ENCODE measurements around the gene P2RX2.

P2RX2 gene

GRCh38 chr12:132618683-132619043 lies at the start of gene P2RX2:
TSS of gene P2RX2 (plus strand) at chr12:132618776. CDS start at chr12:132618817, 41 bp downstream.
- no peak for DNase-seq (ENCODE audit: low read depth, low spot score)

- no peak for DNase-seq (ENCODE audit: low read depth, low spot score)
Observed at GRCh38 chr12:132568826-132569480, 49.6 kb upstream of the P2RX2 start.

GRCh38 chr12:132569856-132570480 lies 48.6 kb upstream of the P2RX2 start:
- DNase-seq (ENCODE audit: low read depth, low spot score): no peak

GRCh38 chr12:132570635-132571034 lies 47.9 kb upstream of the P2RX2 start:
- no peak for DNase-seq (ENCODE audit: low read depth, low spot score)

- DNase-seq (ENCODE audit: low read depth, low spot score): no peak
Observed at GRCh38 chr12:132571051-132571450, 47.5 kb upstream of the P2RX2 start.

GRCh38 chr12:132571598-132571997 lies 47.0 kb upstream of the P2RX2 start:
- DNase-seq (ENCODE audit: low read depth, low spot score): no peak

GRCh38 chr12:132572106-132572505 lies 46.5 kb upstream of the P2RX2 start:
- DNase-seq (ENCODE audit: low read depth, low spot score): no peak

GRCh38 chr12:132572801-132573760 lies 45.5 kb upstream of the P2RX2 start:
- no peak for DNase-seq (ENCODE audit: low read depth, low spot score)

GRCh38 chr12:132574271-132574996 lies 44.1 kb upstream of the P2RX2 start:
- DNase-seq (ENCODE audit: low read depth, low spot score): no peak

- no peak for DNase-seq (ENCODE audit: low read depth, low spot score)
Observed at GRCh38 chr12:132575661-132576060, 42.9 kb upstream of the P2RX2 start.

GRCh38 chr12:132576701-132577100 lies 41.9 kb upstream of the P2RX2 start:
- no peak for DNase-seq (ENCODE audit: low read depth, low spot score)

GRCh38 chr12:132577191-132577920 lies 41.2 kb upstream of the P2RX2 start:
- DNase-seq (ENCODE audit: low read depth, low spot score): no peak

- DNase-seq (ENCODE audit: low read depth, low spot score): no peak
Observed at GRCh38 chr12:132578118-132578517, 40.5 kb upstream of the P2RX2 start.

- DNase-seq (ENCODE audit: low read depth, low spot score): no peak
Observed at GRCh38 chr12:132578826-132579225, 39.8 kb upstream of the P2RX2 start.

GRCh38 chr12:132579744-132580143 lies 38.8 kb upstream of the P2RX2 start:
- DNase-seq (ENCODE audit: low read depth, low spot score): no peak

GRCh38 chr12:132580701-132581292 lies 37.8 kb upstream of the P2RX2 start:
- DNase-seq (ENCODE audit: low read depth, low spot score): no peak

- no peak for DNase-seq (ENCODE audit: low read depth, low spot score)
Observed at GRCh38 chr12:132581348-132582057, 37.1 kb upstream of the P2RX2 start.

- no peak for DNase-seq (ENCODE audit: low read depth, low spot score)
Observed at GRCh38 chr12:132582058-132582420, 36.5 kb upstream of the P2RX2 start.

GRCh38 chr12:132582582-132583410 lies 35.8 kb upstream of the P2RX2 start:
- DNase-seq (ENCODE audit: low read depth, low spot score): no peak

Measured in smooth muscle cell of the brain vasculature (primary cell).